Lung (tissue), 12 donors: ENCODE measurements around the gene STARD7. TPM values are rescaled to one million over a fixed set of nuclear protein-coding genes. Genes with fewer than 3 reads are reported as not detected.

ENCODE experiments used
- ATAC-seq: fragments of 200-7000 bp; cut with Tn5 transposase; one replicate; pipeline ENCODE4 v1.9.1; 2020; ENCODE audit warnings: moderate number of reproducible peaks; ENCODE audit not compliant: insufficient read depth, low FRiP score
- DNase-seq, 3 donors: peaks; one replicate each; pipeline ENCODE4 v3.0.0-alpha.2; 2013 to 2017
- H3K27ac ChIP-seq, 2 donors: one replicate each; pipeline ENCODE4 v1.5.1; 2013; ENCODE audit warnings: mild to moderate bottlenecking in 2 of 2, moderate library complexity in 2 of 2, control low read depth in 1 of 2, inconsistent platforms in 1 of 2, low read depth in 1 of 2, low read length in 1 of 2
- H3K27me3 ChIP-seq, 3 donors: one replicate each; pipeline ENCODE4 v1.5.1; 2013; ENCODE audit warnings: low read length in 2 of 3; ENCODE audit not compliant: control insufficient read depth in 3 of 3, insufficient read depth in 3 of 3
- H3K36me3 ChIP-seq, 4 donors: one replicate each; pipeline ENCODE4 v1.5.1; 2013; ENCODE audit warnings: low read length in 4 of 4, mild to moderate bottlenecking in 1 of 4, moderate library complexity in 1 of 4; ENCODE audit not compliant: control insufficient read depth in 4 of 4, insufficient read depth in 4 of 4
- H3K4me1 ChIP-seq, 5 donors: one replicate each; pipeline ENCODE4 v1.5.1; 2013; ENCODE audit warnings: low read length in 5 of 5, mild to moderate bottlenecking in 2 of 5, moderate library complexity in 1 of 5; ENCODE audit not compliant: control insufficient read depth in 5 of 5, insufficient read depth in 5 of 5
- H3K4me3 ChIP-seq: one replicate; pipeline ENCODE4 v1.5.1; 2013; ENCODE audit warnings: mild to moderate bottlenecking, control low read depth, moderate library complexity
- H3K9ac ChIP-seq, 2 donors: one replicate each; pipeline ENCODE4 v1.5.1; 2013; ENCODE audit warnings: low read length in 2 of 2, control low read depth in 1 of 2; ENCODE audit not compliant: insufficient read depth in 1 of 2
- H3K9me3 ChIP-seq, 4 donors: one replicate each; pipeline ENCODE4 v1.5.1; 2013; ENCODE audit warnings: low read length in 3 of 4, mild to moderate bottlenecking in 1 of 4, moderate library complexity in 1 of 4; ENCODE audit not compliant: control insufficient read depth in 4 of 4, insufficient read depth in 3 of 4
- CTCF ChIP-seq: IDR thresholded peaks from 2 replicates; pipeline ENCODE4 v1.5.1; 2012; ENCODE audit warnings: mild to moderate bottlenecking; ENCODE audit errors: control extremely low read depth, extremely low read depth
- WGBS, 2 donors: extraction: QIAGEN DNeasy Blood & Tissue Kit; methylation state at CpG; one replicate each; pipeline ENCODE4 v1.1.7; 2013; 5-methylcytosine and 5-hydroxymethylcytosine counted together
- polyA plus RNA-seq, 2 donors: library from polyadenylated mRNA; stranded (reverse); fragments of 200-250 nt; gene quantifications; one replicate each; pipeline ENCODE4 v1.2.1, GENCODE V29; 2013
- total RNA-seq, 2 donors: library from RNA; depleted of rRNA in 1 of 2; stranded (reverse); fragments of >200 nt in 1 of 2; gene quantifications; one replicate each; pipeline ENCODE4 v1.2.1, GENCODE V29; 2014 to 2021
- donor health status: control.
- donor health status: control.
- donor health status: Bipolar disorder and iron deficiency.
- donor health status: healthy.
- donor health status: DM: yes; HTN: yes; CAD: no.

Gene STARD7
- total and polyA plus RNA-seq, 4 donors: 52.2 to 141 (median 92.9) TPM

GRCh38 chr2:96218508-96219131 is 10.0 kb upstream of the STARD7 start:
- Histone ChIP-seq H3K4me1 (no peaks in the 10 kb centered on the region), H3K9me3 (no peaks in the 10 kb centered on the region), H3K4me3 (no peak overlapping the region), H3K27ac (no peak overlapping the region), H3K36me3 (peaks cover 0 to 2% (median 0%) of the 10 kb centered on the region in 4 donors), H3K27me3 (no peaks in the 10 kb centered on the region), H3K9ac (no peak overlapping the region)
- 54 to 80% methylated on average over 13 of the region's 13 CpGs for WGBS, 2 donors
- DNase-seq: no peak
- no peak for TF ChIP-seq CTCF
- no peak for ATAC-seq

- WGBS, 2 donors: 79 to 91% methylated on average over 4 of the region's 4 CpGs
- Histone ChIP-seq H3K4me1 (peaks cover 0 to 6% (median 0%) of the 10 kb centered on the region in 5 donors), H3K27me3 (no peaks in the 10 kb centered on the region), H3K9ac (no peak overlapping the region), H3K4me3 (no peak overlapping the region), H3K36me3 (peaks cover 0 to 2% (median 0%) of the 10 kb centered on the region in 4 donors), H3K27ac (no peak overlapping the region), H3K9me3 (no peaks in the 10 kb centered on the region)
- ATAC-seq: no peak
- no peak for DNase-seq
- TF ChIP-seq CTCF: no peak
These were observed 5.9 kb upstream of the STARD7 start for GRCh38 chr2:96214554-96214953.

- peaks cover 0 to 2% (median 0%) of the 10 kb centered on the region in 4 donors for H3K36me3 ChIP-seq
- ATAC-seq (no peak), DNase-seq (no peak)
- H3K9ac ChIP-seq: no peak overlapping the region
- 95 to 96% methylated on average over 12 of the region's 12 CpGs for WGBS, 2 donors
- no peak overlapping the region for H3K4me3 ChIP-seq
- H3K27ac ChIP-seq: no peak overlapping the region
- peaks cover 0 to 10% (median 0%) of the 10 kb centered on the region in 5 donors for H3K4me1 ChIP-seq
- H3K9me3 ChIP-seq: no peaks in the 10 kb centered on the region
- no peak for TF ChIP-seq CTCF
- no peaks in the 10 kb centered on the region for H3K27me3 ChIP-seq
These were observed 4.8 kb upstream of the STARD7 start for GRCh38 chr2:96213379-96213778.

GRCh38 chr2:96212339-96212738 is 3.7 kb upstream of the STARD7 start:
- peaks cover 0 to 2% (median 0%) of the 10 kb centered on the region in 4 donors for H3K36me3 ChIP-seq
- DNase-seq: no peak
- H3K9ac ChIP-seq: no peak overlapping the region
- TF ChIP-seq CTCF: no peak
- no peak overlapping the region for H3K27ac ChIP-seq
- 91 to 94% methylated on average over 4 of the region's 4 CpGs for WGBS, 2 donors
- H3K4me1 ChIP-seq: peaks cover 0 to 13% (median 0%) of the 10 kb centered on the region in 5 donors
- no peak overlapping the region for H3K4me3 ChIP-seq
- ATAC-seq: no peak
- no peaks in the 10 kb centered on the region for H3K9me3 ChIP-seq
- H3K27me3 ChIP-seq: no peaks in the 10 kb centered on the region
